HCT116 (cell line): ENCODE data around the gene MORN4.

Source experiments
- CEBPB ChIP-seq: IDR thresholded peaks from 2 replicates; pipeline ENCODE4 v1.6.1; 2012; ENCODE audit warnings: low read depth
- CTCF ChIP-seq, 3 experiments: fragments of 200-600 bp in 1 of 3; sonication (generic) in 1 of 3; IDR thresholded peaks in 2 of 3; conservative IDR thresholded peaks in 1 of 3; 2 replicates each; pipeline ENCODE4 v1.5.1; 2012 to 2017; ENCODE audit warnings: low read depth in 2 of 3, low read length in 2 of 3, antibody characterized with exemption in 1 of 3, borderline replicate concordance in 1 of 3, control low read depth in 1 of 3, mild to moderate bottlenecking in 1 of 3, mixed read lengths in 1 of 3, mixed run types in 1 of 3, moderate library complexity in 1 of 3; ENCODE audit not compliant: insufficient read depth in 1 of 3
- EZH2 ChIP-seq: fragments of 200-600 bp; sonication (generic); IDR thresholded peaks from 2 replicates; pipeline ENCODE4 v1.6.1; 2017; ENCODE audit warnings: antibody characterized with exemption, mixed run types
- JUND ChIP-seq: IDR thresholded peaks from 2 replicates; pipeline ENCODE4 v1.6.1; 2012
- MAX ChIP-seq: IDR thresholded peaks from 2 replicates; pipeline ENCODE4 v1.6.1; 2012
- POLR2A ChIP-seq: IDR thresholded peaks from 2 replicates; pipeline ENCODE4 v1.7.0; 2011; ENCODE audit warnings: borderline replicate concordance; ENCODE audit not compliant: insufficient read depth, insufficient read length; ENCODE audit errors: extremely low read depth
- POLR2AphosphoS5 ChIP-seq: IDR thresholded peaks from 2 replicates; pipeline ENCODE4 v1.6.1; 2011; ENCODE audit warnings: mild to moderate bottlenecking, low read depth, low read length, moderate library complexity
- SP1 ChIP-seq: IDR thresholded peaks from 2 replicates; pipeline ENCODE4 v1.6.1; 2012; ENCODE audit warnings: low read depth

- TF ChIP-seq POLR2A, result no peak
- TF ChIP-seq EZH2, result no peak
- TF ChIP-seq JUND, result no peak
- TF ChIP-seq CTCF (IDR thresholded peaks at IDR 0.05 in 2 of 3, conservative IDR thresholded peaks at IDR 0.05 in 1 of 3; ENCODE audit: borderline replicate concordance in 1 of 3, insufficient read depth in 1 of 3, low read depth in 2 of 3, low read length in 2 of 3), result no peak
- TF ChIP-seq POLR2AphosphoS5, result no peak
- no peak for TF ChIP-seq CEBPB
- no peak for TF ChIP-seq MAX
- no peak for TF ChIP-seq SP1
These were observed 2.2 kb downstream of the MORN4 start for GRCh38 chr10:97631098-97631497.
